ENCODE data around the gene GRK6.
"Not testable (repeated sequence)": the region's sequence is repeated elsewhere in the genome, so short reads cannot be mapped to it uniquely, and the experiment has no call there.

Gene GRK6

DNA sequence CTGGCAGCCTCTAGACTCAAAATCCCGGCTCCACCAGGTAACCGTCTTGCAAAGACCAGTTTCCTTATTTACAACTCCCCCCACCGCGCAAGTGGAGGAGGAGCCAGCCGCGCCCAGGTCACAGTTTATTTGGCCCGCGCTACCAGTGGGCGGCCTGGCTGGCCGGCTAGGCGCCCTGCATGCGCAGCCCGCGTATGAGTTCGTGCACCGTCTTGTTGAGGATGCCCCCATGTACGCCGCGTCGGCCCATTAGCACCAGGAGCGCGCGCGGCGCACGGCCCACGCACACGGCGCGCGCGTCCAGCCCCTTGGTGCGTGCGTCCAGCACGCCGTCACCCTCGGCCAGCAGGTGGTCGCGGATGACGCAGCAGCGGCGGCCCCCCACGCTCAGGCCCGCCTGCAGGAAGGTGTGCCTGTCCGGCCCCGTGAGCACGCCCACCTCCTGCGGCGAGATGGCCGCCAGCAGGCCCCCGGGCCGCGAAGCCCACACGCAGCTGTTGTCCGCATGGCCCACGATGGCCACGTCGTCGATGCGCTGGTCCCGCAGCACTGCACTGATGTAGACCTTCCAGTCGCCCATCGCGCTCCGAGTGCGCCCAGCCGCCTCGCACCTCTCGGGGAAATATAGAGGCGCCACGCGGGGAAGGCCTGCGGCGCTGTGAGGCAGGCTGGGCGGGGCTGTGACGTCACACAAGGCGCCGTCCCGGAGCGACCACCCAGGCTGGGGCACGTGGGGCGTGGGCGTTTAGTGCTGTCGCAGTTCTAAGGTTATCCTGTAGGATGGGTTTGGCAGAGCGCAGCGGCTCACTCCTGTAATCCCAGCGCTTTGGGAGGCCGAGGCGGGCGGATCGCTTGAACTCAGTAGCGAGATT lies 26.2 kb upstream of the GRK6 start, which contains the start of gene PFN3:
Gene PFN3, minus strand, starts transcription at position 665 of the 872 bp plus-strand sequence. Its CDS starts 85 bp downstream, at position 580.
- no peak for DNase-seq

DNA sequence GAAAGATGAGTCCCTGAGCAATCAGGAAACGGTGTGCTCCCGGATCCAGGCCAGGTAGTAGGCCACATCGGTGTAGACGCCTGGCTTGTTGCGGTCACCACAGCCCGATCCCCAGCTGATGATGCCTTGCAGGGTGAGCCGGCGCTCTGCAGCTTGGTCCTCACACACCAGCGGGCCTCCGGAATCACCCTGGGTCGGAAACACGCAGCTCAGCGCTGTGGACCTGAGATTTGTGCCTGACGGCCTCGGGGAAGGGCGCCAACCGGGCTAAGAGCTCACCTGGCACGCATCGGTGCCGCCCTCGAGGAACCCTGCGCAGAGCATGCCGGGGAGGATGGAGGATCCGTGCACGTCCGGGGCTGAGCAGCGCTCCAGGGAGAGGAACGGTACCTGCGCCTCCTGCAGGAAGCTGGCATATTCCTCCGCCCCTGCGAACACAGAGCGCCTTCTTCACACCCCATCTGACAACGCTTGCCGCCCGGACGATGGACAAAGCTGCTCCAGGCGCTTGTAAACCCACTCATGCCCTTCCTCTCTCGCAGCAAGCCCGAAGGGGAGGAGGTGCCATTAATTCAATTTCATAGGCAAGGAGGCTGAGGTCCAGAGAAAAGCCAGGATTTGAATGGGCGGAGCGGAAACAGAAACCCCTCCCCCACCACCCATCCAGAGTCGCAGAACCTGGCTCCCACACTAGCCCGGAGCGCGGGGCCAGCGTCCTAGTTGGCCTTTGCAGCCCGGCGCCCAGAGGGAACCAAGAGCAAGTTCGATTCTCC lies 24.0 kb upstream of the GRK6 start:
- peak; percentile 63 for DNase-seq

DNA sequence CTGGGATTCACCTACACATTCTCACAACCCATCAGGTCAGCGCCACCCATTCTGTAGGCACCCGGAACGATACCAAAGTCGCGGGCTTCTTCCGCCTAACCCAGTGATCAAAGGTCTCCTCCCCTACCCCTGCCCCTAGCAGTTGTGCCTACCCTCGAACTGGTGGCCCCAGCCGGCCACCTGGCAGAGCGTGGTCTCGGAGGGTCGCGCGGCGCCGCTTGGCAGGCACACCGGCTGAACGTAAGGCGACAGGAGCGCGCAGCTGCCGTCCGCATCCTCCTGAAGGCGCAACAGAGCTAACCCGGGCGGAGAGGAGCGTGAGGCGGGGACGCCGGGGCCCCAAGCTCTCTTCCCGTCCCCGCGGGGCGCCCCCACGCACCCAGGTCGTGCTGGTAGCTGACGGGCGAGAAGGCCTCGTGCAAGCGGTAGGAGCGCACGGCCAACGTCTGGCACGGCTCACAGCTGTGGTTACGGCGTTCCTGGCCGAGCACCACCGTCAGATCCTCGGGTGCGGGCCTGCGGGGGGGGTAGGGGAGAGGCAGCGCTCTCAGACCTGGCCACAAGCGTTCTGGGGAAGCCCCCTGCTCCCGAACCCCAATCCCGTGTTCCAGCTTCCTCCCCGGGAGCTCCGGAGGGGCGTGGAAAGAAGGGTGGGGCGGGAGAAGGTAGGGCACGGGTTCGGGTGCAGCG lies 23.2 kb upstream of the GRK6 start:
- DNase-seq: no peak

DNA sequence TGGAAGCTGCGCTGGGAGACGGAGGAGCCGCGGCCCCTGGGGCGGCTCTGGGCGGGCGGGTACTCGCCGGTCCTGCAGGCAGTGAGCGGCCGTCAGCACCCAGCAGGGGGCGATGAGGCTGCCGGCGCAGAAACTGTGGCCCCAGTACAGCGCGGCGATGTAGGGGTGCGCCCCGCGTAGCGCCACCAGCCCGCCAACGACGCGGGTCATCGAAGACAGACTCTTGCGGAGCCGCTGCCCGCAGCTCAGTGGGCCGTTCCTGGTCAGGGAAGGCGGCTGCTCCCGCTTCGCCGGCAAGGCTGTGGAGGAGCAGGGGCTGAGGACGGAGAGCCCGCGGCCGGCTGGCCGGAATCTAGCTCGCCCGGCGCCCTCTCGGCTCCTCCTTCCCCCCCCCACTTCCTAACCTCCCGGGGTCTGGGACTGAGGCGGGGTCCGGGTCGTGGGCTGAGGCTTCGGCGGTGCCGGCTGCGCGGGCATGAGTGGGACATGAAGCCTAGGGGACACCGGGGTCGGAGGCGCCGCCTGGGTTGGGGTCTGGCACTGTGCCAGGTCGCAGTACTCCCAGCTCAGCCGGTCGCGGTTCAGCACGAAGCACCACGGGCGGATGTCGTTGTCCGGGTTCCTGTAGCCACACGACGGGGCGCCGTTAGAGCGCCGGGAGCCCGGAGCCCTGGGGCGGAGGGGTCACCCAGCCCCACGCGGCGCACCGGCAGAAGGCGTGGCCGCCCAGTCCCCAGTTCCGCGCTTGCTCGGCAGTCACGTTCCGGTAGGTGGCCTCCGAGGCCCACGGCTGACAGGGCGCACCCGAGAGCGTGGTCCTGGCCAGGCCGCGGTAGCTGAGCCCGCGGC lies 22.5 kb upstream of the GRK6 start:
- DNase-seq: peak; percentile 33

DNA sequence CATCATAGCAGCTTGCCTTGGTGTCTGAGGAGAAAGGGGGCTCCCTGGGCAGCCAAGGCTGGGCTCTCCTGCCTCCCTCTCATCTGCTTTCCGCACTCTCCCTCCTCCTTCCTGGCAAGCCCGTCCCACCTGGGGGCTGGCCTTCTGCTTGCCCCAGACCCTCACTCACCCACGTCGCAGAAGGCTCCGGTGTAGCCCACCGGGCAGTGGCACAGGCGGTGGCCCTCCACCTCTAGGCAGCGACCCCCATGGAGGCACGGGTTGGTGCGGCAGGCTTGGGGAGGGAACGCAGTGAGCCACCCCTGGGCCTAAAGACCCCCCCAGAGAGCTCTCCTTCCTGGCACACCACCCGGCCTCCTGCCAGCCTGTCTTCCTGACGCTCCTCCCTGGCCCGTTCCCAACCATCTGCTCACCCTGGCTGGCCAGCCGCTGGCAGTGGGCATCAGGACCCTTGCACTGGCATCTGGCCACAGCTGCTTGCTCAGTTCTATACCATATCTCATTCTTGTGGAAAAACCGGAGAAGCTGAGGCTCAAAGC lies 21.8 kb upstream of the GRK6 start:
- DNase-seq: no peak

DNA sequence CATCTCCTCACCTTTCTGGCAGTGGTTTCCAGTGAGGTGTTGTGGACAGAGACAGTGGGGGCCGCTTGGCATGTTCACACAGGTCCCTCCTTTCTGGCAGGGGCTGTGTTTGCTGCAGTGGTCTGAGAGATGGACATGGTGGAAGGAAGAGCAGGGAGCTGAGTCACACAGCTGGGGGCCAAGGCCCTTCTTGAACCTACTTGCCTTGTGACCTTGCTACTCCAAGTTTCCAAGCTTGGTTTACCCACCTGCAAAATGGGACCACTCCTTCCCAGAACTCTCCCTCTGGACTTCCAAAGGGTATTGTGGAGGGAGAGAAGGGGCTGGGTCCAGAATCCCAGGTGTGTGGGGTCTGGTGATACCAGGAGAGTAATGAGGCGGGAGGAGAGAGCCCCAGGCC lies 21.2 kb upstream of the GRK6 start:
- no peak for DNase-seq

DNA sequence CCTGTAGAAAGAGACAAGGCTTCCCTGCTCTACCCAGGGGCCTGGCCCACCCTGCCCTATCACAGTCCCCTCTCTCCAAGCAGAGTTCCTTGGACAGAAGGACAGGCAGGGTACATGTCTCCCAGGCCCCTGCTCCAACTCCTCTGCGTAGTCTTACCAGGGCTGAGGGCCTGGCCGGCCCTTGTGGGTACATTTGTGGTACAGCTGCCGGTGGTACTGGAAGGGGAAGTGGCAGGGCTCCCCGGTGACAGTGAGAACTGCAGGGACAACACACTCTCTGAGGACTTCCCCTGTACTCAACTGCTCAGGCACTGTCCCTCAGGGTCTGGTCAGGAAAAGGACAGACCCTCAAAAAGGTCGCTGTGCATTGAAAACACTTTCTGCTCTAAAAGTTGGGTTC lies 20.7 kb upstream of the GRK6 start:
- no peak for DNase-seq

DNA sequence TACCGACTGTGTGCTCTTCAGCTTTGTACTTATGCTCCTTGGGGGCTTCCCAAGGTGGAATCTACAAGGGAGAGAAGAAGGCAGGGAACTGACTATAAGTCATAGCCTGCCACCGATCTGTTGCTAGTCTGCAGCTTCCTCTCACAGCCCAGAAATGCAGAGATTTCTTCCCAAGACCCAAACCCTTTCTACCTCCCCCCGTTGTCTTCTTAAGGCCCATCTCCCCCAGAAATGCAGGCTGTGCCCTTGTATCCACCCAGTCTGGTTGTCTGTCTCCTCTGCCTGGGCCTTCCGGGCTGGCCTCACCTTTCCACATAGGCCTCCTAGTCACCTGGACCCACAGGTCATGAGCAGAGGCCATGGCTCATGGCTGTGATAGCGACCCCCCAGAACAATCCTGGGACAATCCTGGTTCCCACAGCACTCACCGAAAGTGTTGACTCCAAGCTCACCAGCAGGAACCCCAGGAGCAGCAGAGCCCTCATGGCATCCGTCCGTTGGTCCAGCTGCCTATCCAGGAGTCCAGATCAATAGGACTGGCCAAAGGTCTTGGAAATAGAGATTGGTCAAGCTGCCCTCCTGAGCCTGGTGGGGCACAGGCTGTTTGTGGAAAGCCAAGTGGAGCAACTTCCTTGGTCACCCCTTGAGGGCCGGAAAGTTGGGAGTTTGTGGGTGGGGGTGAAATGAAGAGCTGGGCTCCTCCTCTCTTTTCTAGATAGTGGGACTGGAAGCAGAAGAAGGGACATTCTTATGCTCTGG lies 17.3 kb upstream of the GRK6 start, which contains the start of gene F12:
Gene F12, minus strand, starts transcription at position 522 of the 759 bp plus-strand sequence. Its CDS starts 37 bp downstream, at position 485.
- no peak for DNase-seq

DNA sequence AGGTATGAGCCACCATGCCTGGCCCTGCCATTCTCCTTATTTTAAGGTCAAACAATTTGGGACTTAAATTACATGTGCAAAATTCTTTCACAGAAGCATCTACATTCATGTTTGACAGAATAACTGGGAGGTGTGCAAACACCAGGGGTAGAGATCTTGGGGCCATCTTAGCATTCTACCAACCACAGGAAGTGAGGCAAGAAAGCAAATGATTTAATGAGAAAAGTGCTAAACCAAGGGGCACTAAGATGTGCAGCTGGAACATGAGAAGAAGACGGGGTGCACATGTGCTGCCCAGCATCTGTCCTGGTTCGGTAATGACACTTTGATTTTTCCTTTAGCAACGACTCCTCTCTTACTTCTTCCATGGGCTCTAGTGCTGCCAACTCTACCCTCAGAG lies 15.9 kb upstream of the GRK6 start:
- no peak for DNase-seq

DNA sequence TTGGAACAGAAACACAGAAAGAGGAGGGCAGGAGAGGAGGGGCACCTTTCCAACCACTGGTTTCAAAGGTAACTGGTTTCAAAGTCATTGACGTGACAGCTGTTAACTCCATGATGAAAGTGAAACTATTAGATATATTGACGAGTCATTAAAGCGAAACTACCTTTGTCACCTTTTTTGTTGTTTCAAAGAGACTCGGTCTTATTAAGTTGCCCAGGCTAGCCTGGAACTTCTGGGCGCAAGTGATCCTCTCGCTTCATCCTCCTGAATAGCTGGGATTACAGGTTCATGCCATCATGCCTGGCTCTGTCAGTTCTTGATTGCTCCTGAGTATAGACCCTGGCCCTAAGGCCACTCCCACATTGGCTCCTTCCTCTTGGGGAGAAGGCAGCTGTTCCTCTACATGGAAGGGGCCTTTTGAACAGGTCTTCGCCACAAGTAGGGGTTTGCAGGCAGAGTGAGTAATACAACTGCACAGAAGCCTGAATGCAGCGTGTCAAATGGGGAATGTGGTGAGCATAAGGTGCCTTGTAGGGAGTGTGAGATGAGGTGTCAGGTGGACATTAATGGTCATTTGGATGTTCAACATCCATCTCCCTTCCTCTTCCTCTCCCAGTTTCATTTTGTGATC lies 13.8 kb upstream of the GRK6 start:
- no peak for DNase-seq

DNA sequence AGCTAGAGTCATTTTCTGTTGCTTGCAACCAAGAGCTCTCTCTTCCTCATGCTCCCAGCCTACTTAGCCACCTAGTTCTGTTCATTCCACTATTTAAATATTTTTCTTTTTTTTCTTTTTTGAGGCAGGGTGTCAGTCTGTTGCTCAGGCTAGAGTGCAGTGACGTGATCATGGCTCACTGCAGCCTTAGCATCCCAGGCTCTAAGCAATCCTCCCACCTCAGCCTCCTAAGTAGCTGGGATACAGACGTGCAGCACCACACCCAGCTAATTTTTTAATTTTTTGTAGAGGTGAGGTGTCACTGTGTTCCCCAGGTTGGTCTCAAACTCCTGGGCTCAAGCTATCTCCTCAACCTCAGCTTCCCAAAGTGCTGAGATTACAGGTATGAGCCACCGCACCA lies 12.0 kb upstream of the GRK6 start:
- no peak for DNase-seq

DNA sequence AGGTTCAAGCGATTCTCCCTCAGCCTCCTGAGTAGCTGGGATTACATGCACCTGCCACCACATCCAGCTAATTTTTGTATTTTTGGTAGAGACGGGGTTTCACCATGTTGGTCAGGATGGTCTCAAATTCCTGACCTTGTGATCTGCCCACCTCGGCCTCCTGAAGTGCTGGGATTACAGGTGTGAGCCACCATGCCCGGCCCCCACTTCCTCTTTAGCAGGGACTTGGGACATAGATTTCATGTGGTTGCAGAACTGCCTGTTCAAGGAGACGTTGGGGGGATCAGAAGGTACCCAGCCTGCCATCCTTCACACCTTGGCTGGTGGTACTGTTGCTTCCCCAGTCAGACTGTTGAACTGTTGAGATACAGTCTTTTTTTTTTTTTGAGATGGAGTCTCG lies 9.4 kb upstream of the GRK6 start:
- DNase-seq: not testable (repeated sequence)

DNA sequence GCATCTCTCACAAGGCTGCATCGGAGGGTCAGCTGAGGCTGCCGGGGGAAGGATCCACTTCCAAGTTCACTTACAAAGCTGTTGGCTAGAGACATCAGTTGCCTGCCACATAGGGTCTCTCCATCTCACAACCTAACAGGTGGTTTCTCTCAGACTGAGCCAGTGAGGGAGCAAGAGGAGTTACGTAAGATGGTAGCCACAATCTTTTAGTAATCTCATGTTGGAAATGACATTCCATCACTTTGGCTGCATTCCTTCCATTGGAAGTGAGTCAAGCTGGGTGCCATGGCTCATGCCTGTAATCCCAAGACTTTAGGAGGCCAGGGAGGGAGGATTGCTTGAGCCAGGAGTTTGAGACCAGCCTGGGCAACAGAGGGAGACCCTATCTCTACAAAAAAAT lies 7.4 kb upstream of the GRK6 start:
- DNase-seq: no peak

DNA sequence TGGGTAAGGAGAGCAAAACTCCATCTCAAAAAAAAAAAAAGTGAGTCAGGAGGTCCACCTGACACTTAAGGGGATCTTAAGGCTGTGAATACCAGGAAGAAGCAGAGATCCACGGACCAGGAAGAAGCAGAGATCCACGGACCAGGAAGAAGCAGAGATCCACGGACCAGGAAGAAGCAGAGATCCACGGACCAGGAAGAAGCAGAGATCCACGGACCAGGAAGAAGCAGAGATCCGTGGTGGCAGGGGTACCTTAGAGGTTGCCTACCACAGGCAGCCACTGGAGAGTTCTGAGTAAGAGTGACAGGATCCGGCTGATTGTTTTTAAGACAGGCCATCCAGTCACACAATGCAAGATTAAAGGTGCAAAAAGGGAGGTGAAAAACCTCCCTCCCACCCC lies 6.0 kb upstream of the GRK6 start:
- not testable (repeated sequence) for DNase-seq

DNA sequence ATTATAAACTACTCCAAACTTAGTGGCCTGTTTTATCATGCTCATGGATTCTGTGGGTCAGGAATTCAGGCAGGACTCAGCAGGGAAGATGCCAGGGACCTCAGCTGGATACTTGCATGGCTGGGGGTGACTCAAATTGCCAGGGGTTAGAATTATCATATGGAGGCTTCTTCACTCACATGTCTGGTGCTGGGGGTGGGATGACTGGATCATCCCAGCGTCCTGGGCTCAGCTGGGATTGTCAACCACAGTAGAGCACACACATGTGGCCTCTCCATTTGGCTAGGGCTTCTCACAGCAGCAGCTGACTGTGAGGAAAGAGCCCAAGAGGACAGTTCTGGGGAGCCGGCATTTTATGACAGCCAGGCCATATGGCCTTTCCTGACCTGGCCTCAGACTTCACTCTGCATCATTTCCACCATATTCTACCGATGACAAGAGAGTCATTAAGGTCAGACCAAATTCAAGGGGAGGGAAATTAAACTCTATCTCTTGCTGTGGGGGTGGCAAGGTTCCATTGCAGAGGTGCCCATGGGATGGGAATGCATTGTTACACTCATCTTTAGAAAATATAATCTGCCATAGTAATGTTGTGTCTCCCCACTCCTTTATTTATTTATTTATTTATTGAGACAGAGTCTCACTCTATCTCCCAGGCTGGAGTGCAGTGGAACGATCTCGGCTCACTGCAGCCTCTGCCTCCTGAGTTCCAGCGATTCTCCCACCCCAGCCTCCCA lies 5.2 kb upstream of the GRK6 start:
- DNase-seq: no peak

DNA sequence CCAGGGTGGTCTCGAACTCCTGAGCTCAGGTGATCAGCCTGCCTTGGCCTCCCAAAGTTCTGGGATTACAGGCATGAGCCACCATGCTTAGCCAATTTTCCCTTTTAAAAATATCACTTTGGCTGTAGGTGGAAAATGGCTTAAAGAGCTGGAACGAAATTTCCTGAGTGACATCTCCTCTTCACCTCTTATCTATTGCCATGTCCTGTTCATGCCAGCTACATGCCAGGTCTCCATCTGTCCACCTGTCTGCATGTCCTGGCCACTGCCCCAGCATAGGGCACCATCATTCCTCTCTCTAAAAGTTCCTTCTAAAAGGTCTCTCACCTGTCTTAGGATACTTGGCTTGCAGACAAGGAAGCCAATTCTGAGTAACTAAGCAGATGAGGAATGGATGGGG lies 2.8 kb upstream of the GRK6 start:
- DNase-seq: no peak

DNA sequence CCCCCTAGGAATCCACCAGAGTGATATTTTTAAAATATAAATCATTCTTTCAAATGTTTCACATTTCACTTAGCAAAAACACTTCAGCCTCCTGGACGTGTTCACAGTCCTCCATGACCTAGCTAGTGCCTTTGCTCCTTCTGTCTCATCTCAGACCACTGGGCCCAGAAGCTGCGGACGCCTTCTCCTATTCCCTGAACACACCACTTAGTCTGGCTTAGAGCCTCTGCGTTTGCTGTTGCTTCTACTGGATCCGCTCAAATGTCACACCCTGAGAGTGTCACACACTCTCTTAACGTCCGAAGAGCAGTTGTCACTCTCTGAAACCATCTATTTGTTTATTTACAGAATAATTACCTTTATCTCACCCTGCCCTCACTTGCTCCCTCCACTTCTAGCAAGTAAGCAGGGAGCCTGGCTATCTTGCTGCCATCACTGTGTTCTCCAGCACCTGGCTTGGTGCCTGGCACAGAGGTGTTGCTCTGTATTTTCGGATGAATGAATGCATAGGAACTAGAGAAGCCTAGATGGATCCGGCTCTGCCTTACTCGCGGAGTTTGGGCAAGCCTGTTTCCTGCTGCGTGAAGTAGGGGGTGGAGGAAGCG lies 1.2 kb upstream of the GRK6 start:
- DNase-seq: no peak

DNA sequence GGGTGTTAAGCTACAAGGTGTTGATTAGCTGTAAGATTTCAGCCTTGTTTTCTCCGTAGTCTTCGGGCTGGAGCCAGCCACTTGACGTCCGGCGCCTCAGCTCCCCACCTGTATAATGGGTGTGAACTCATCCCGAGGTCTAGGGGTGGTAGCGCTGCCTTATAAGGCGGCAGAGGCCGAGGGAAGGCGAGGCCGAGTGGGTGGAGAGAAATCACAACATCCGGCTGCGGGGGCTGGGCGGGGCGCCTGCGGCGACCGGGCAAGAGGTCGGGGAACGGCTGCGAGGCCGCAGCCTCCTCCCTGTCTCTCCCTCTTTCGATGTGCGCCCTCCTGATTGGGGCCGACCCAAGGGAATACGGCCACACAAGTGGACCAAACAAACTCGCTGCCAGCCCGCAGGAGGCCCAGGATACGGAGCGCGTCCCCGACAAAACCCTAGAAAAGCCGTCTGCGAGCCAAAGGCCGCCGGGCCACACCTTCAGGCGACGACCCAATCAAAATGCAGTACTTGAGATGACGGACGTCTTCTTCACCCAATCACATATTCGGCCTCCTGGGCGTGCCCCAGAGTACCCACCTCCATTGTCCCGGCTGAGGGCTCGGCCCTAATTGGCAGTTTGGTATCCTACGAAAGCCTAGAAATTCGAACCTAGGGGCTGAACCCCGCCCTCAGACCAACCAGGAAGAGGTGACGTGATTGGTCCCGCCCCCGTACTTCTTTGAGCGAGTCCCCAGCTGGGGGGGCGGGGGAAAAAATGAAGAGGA lies 493 bp upstream of the GRK6 start:
- DNase-seq: peak; percentile 96
